VCaP (cell line): ENCODE measurements around the gene TBC1D22A.
"Not testable (repeated sequence)": the region's sequence is repeated elsewhere in the genome, so short reads cannot be mapped to it uniquely, and the experiment has no call there.

Experiments
- H3K27ac ChIP-seq: fragments of 450-650 bp; 2 replicates; pipeline ENCODE4 v1.5.1; 2017
- TF ChIP-seq, protein P1 (sequence below): fragments of 450-650 bp; conservative IDR thresholded peaks from 2 replicates; pipeline ENCODE4 v1.5.1; 2017; ENCODE audit warnings: mild to moderate bottlenecking, moderate library complexity

TBC1D22A gene

GRCh38 chr22:46777609-46777970 lies 15.1 kb downstream of the TBC1D22A start:
- no peak overlapping the region for H3K27ac ChIP-seq

DNA sequence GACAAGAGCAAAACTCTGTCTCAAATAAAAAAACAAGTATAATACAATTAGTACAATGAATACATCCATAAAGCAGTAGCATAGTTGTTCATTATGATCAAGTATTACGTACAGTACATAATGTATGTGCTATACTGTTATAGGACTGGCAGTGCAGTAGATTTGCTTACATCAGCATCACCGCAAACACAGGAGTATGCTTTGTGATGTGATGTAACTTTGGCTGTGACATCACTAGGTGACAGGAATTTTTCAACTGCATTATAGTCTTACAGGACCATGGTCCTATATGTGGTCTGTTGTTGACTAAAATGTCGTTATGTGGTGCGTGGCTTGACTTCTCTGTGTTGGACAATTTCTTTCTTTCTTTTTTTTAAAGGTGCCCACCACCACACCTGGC lies 16.6 kb downstream of the TBC1D22A start:
- TF ChIP-seq, protein P1, sequence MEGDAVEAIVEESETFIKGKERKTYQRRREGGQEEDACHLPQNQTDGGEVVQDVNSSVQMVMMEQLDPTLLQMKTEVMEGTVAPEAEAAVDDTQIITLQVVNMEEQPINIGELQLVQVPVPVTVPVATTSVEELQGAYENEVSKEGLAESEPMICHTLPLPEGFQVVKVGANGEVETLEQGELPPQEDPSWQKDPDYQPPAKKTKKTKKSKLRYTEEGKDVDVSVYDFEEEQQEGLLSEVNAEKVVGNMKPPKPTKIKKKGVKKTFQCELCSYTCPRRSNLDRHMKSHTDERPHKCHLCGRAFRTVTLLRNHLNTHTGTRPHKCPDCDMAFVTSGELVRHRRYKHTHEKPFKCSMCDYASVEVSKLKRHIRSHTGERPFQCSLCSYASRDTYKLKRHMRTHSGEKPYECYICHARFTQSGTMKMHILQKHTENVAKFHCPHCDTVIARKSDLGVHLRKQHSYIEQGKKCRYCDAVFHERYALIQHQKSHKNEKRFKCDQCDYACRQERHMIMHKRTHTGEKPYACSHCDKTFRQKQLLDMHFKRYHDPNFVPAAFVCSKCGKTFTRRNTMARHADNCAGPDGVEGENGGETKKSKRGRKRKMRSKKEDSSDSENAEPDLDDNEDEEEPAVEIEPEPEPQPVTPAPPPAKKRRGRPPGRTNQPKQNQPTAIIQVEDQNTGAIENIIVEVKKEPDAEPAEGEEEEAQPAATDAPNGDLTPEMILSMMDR = no peak
- H3K27ac ChIP-seq = no peak overlapping the region

More at GRCh38 chr22:46777609-46777970, 15.1 kb downstream of the TBC1D22A start:
- TF ChIP-seq, protein P1 = no peak

DNA sequence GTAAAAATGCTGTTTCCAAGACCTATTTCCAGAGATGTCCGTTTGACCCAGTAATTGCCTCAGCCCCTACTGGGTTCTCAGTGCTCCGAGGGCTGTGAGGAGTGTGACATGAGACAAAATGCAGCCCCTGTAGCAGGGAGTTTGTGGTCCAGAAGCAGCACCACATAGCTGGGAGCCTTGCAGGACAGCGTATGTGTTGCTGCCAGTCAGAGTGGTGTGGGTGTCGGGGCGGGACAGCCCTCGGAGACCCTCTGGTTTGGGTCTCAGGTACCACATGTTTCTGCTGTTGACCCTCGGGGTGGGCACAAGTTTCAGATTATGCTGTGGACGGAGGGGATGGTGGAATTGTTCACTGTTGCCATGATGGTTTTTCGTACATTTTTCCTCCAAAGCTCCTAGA lies 17.2 kb downstream of the TBC1D22A start:
- H3K27ac ChIP-seq = no peak overlapping the region
- TF ChIP-seq, protein P1 = no peak

DNA sequence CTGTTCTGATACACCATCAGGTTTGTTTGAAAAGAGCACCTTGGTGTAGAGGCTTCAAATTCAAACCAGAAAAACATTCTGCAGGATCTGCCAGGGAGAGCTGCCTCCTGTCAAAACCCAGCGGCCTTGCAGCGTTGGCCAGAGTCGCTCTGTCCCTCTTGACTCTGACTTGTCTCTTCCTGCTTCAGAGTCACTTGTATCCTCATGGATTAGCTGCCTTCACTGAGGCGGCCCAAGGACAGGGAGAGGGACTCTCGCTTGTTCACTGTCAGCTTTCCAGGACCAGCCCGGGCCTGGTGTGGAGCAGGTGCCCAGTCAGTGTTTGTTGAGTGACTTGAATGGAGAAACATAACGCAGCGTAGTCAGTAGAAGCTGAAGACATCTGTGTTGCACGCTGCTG lies 18.0 kb downstream of the TBC1D22A start:
- TF ChIP-seq, protein P1 = no peak

GRCh38 chr22:46781291-46781690 lies 18.8 kb downstream of the TBC1D22A start:
- H3K27ac ChIP-seq = no peak overlapping the region
- TF ChIP-seq, protein P1 = no peak

More for the DNA sequence above, 18.0 kb downstream of the TBC1D22A start:
- H3K27ac ChIP-seq = no peak overlapping the region

DNA sequence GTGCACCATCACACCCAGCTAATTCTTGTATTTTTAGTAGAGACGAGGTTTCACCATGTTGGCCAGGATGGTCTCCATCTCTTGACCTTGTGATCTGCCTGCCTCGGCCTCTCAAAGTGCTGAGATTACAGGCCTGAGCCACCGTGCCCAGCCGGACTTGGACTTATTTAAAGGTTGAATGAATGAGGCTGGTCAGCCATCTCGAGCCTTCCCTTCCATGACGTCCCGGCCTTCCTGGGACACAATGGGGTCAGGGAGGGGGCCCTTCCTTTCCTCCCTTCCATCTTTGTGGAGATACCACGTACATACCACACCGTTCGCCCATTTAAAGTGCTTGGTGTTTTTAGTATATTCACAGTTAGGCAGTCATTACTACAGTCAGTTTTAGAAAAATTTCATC lies 19.8 kb downstream of the TBC1D22A start:
- H3K27ac ChIP-seq = not testable (repeated sequence)

- H3K27ac ChIP-seq = no peak overlapping the region
- TF ChIP-seq, protein P1 = no peak
Measured at GRCh38 chr22:46783721-46784120, 21.3 kb downstream of the TBC1D22A start.

DNA sequence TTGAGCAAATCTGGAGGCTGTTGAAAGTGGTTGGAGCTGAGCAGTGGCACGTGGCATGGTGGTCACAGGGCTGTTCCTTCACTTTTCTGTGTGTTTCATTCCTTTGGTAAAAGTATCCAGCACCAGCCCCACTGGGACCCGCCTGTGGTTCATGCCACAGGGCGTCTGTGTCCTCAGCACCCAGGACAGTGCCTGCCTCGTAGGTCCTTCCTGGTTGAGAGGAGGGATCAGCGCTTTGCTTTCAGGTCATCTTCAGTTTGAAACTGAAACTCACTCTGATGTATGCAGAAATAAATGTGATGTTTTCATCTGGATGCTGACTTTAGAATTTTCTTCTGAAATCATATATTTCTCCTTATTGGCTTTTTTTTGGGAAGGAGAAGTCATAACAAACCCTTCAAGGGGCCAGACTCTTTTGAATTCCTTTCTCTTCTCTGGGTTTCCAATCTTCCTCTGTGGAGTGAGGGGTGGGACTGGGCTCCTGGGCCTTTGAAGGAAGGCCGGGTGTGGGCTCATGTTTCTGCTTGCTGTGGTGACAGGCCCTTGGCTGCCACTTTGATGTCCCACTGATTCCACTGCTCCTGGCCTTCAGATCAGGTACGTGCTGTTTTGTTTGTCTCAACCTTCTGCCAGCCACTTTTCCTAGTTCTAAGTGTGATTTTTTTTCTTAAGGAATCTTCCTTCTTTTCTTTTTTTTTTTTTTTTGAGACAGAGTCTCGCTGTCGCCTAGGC lies 26.2 kb downstream of the TBC1D22A start:
- no peak overlapping the region for H3K27ac ChIP-seq
- TF ChIP-seq, protein P1 = no peak
